GM12864 (cell line): ENCODE data around the gene CASZ1.

Source experiments
- DNase-seq: peaks from one replicate; pipeline ENCODE4 v3.0.0-alpha.2; 2011; ENCODE audit warnings: low read depth
- H3K4me3 ChIP-seq: 2 replicates; pipeline ENCODE4 v1.5.1; 2011; ENCODE audit warnings: mild to moderate bottlenecking, low read depth, low read length, control low read depth
- CTCF ChIP-seq: IDR thresholded peaks from 2 replicates; pipeline ENCODE4 v1.5.1; 2011; ENCODE audit warnings: low read depth, mild to moderate bottlenecking, moderate library complexity, low read length, control low read depth, inconsistent platforms; ENCODE audit errors: missing control alignments

The CASZ1 gene

GRCh38 chr1:10634075-10634427 lies 162.4 kb downstream of the CASZ1 start:
- TF ChIP-seq CTCF, result no peak
- H3K4me3 ChIP-seq, result no peak overlapping the region

GRCh38 chr1:10633416-10633815 lies 163.0 kb downstream of the CASZ1 start:
- DNase-seq, result no peak
- no peak for TF ChIP-seq CTCF
- no peak overlapping the region for H3K4me3 ChIP-seq

More at GRCh38 chr1:10634075-10634427, 162.4 kb downstream of the CASZ1 start:
- DNase-seq, result no peak

GRCh38 chr1:10632691-10633090 lies 163.8 kb downstream of the CASZ1 start:
- no peak for DNase-seq
- no peak overlapping the region for H3K4me3 ChIP-seq
- no peak for TF ChIP-seq CTCF

GRCh38 chr1:10631811-10632593 lies 164.4 kb downstream of the CASZ1 start:
- TF ChIP-seq CTCF, result no peak
- H3K4me3 ChIP-seq, result no peak overlapping the region
- no peak for DNase-seq

GRCh38 chr1:10631121-10631810 lies 165.2 kb downstream of the CASZ1 start:
- TF ChIP-seq CTCF, result no peak
- no peak overlapping the region for H3K4me3 ChIP-seq
- no peak for DNase-seq

- H3K4me3 ChIP-seq, result no peak overlapping the region
- no peak for DNase-seq
- TF ChIP-seq CTCF, result no peak
Measured at GRCh38 chr1:10630661-10631120, 165.8 kb downstream of the CASZ1 start.
